HCT116 (cell line): ENCODE data around the gene CACNA1C. TPM values are rescaled to one million over a fixed set of nuclear protein-coding genes. Genes with fewer than 3 reads are reported as not detected.

Experiments used
- ATAC-seq: fragments of 200-7000 bp; cut with Tn5 transposase; 2 replicates; pipeline ENCODE4 v1.9.1; 2020; ENCODE audit warnings: mild to moderate bottlenecking, moderate library complexity
- BruUV-seq: library from RNA; stranded (reverse); fragments of 400-500 nt; replicated peaks from 2 replicates; lab custom pipeline; 2021; lab: Mats Ljungman, UMichigan
- CTCF ChIA-PET: fragments of 300-600 bp; sonication (Branson Sonifier 250); formaldehyde crosslinking; loops from one replicate; lab custom pipeline; 2021; ENCODE audit warnings: antibody characterized with exemption; lab: Charles Lee
- POLR2A ChIA-PET: fragments of 300-600, 350-600 bp; sonication (Branson Sonifier 250); formaldehyde crosslinking; loops from one replicate; lab custom pipeline; 2021; ENCODE audit warnings: antibody characterized with exemption; lab: Charles Lee
- RAD21 ChIA-PET, 2 experiments: fragments of 300-600 bp; sonication (Branson Sonifier 250); formaldehyde crosslinking; loops; one replicate each; lab custom pipeline; 2023; ENCODE audit warnings: low total read pairs in 2 of 2; ENCODE audit not compliant: uncharacterized antibody in 2 of 2, unreplicated experiment in 2 of 2, low non-redundant PET in 1 of 2; lab: Charles Lee
- DNase-seq: peaks from one replicate; pipeline ENCODE4 v3.0.0-alpha.2; 2010; ENCODE audit warnings: low read depth, low spot score
- H2AFZ ChIP-seq: fragments of 200-600 bp; shearing (Covaris generic), sonication (generic); 2 replicates; pipeline ENCODE4 v1.6.1; 2017; ENCODE audit warnings: low read depth, mixed run types, mixed read lengths, antibody characterized with exemption, low read length; ENCODE audit not compliant: poor library complexity, severe bottlenecking
- H3K27ac ChIP-seq: 2 replicates; pipeline ENCODE4 v1.5.1; 2012; ENCODE audit warnings: low read depth, low read length
- H3K27me3 ChIP-seq: fragments of 200-600 bp; sonication (generic); 2 replicates; pipeline ENCODE4 v1.6.1; 2016; ENCODE audit warnings: mixed run types, low read length, mixed read lengths; ENCODE audit not compliant: insufficient read depth
- H3K36me3 ChIP-seq, 2 experiments: fragments of 200-500 bp in 1 of 2; fragments of 200-600 bp in 1 of 2; sonication (Bioruptor generic) in 1 of 2; sonication (generic) in 1 of 2; 2 replicates each; pipeline versions ENCODE4 v1.5.1 to v1.6.1; 2014 to 2016; ENCODE audit warnings: low read length in 2 of 2, inconsistent platforms in 1 of 2, mixed read lengths in 1 of 2, mixed run types in 1 of 2; ENCODE audit not compliant: insufficient read depth in 2 of 2, control insufficient read depth in 1 of 2
- H3K4me1 ChIP-seq, 2 experiments: fragments of 200-600 bp in 1 of 2; sonication (generic) in 1 of 2; 2 replicates each; pipeline versions ENCODE4 v1.5.1 to v1.6.1; 2012 to 2017; ENCODE audit warnings: low read length in 2 of 2, inconsistent platforms in 1 of 2, mild to moderate bottlenecking in 1 of 2, mixed read lengths in 1 of 2, mixed run types in 1 of 2, moderate library complexity in 1 of 2; ENCODE audit not compliant: insufficient read depth in 2 of 2, control insufficient read depth in 1 of 2
- H3K4me2 ChIP-seq: fragments of 200-600 bp; sonication (generic); 2 replicates; pipeline ENCODE4 v1.6.1; 2017; ENCODE audit warnings: mixed run types, low read length, mixed read lengths
- H3K4me3 ChIP-seq, 2 experiments: fragments of 200-600 bp in 1 of 2; sonication (generic) in 1 of 2; replicated peaks in 1 of 2; 2 replicates each; pipeline ENCODE4 v1.5.1; 2011 to 2016; ENCODE audit warnings: low read length in 2 of 2, control low read depth in 1 of 2, low read depth in 1 of 2, mild to moderate bottlenecking in 1 of 2, mixed read lengths in 1 of 2, mixed run types in 1 of 2
- H3K79me2 ChIP-seq: fragments of 200-600 bp; sonication (generic); 2 replicates; pipeline ENCODE4 v1.6.1; 2017; ENCODE audit warnings: mild to moderate bottlenecking, mixed run types, low read length, moderate library complexity, mixed read lengths; ENCODE audit not compliant: insufficient read depth
- H3K9ac ChIP-seq: fragments of 200-600 bp; sonication (generic); 2 replicates; pipeline ENCODE4 v1.6.1; 2016; ENCODE audit warnings: low read length, mixed read lengths
- H3K9me2 ChIP-seq: fragments of 200-600 bp; sonication (generic), shearing (Covaris generic); 2 replicates; pipeline ENCODE4 v1.6.1; 2017; ENCODE audit warnings: mixed run types, mild to moderate bottlenecking, moderate library complexity; ENCODE audit not compliant: insufficient read depth
- H3K9me3 ChIP-seq, 2 experiments: fragments of 200-500 bp in 1 of 2; fragments of 200-600 bp in 1 of 2; sonication (Bioruptor generic) in 1 of 2; sonication (generic) in 1 of 2; 2 replicates each; pipeline ENCODE4 v1.6.1; 2014 to 2017; ENCODE audit warnings: low read length in 2 of 2, mixed read lengths in 2 of 2, inconsistent platforms in 1 of 2, low read depth in 1 of 2, mild to moderate bottlenecking in 1 of 2, mixed run types in 1 of 2, moderate library complexity in 1 of 2; ENCODE audit not compliant: control insufficient read depth in 1 of 2, insufficient read depth in 1 of 2
- H4K20me1 ChIP-seq: fragments of 200-600 bp; sonication (generic), shearing (Covaris generic); 2 replicates; pipeline ENCODE4 v1.6.1; 2017; ENCODE audit warnings: mixed run types, mild to moderate bottlenecking, moderate library complexity; ENCODE audit not compliant: insufficient read depth
- ATF3 ChIP-seq: IDR thresholded peaks from 2 replicates; pipeline ENCODE4 v1.6.1; 2012
- EGR1 ChIP-seq: IDR thresholded peaks from 2 replicates; pipeline ENCODE4 v1.6.1; 2012; ENCODE audit warnings: low read depth
- ELF1 ChIP-seq: IDR thresholded peaks from 2 replicates; pipeline ENCODE4 v1.6.1; 2012; ENCODE audit warnings: low read depth, borderline replicate concordance
- JUND ChIP-seq: IDR thresholded peaks from 2 replicates; pipeline ENCODE4 v1.6.1; 2012
- REST ChIP-seq: IDR thresholded peaks from 2 replicates; pipeline ENCODE4 v1.6.1; 2012; ENCODE audit warnings: low read depth
- SRF ChIP-seq: IDR thresholded peaks from 2 replicates; pipeline ENCODE4 v1.6.1; 2012; ENCODE audit warnings: low read depth
- TCF7L2 ChIP-seq: IDR thresholded peaks from 2 replicates; pipeline ENCODE4 v1.7.0; 2011; ENCODE audit warnings: borderline replicate concordance, inconsistent platforms; ENCODE audit not compliant: insufficient read depth, insufficient read length; ENCODE audit errors: extremely low read depth
- YY1 ChIP-seq: IDR thresholded peaks from 2 replicates; pipeline ENCODE4 v1.6.1; 2011; ENCODE audit warnings: low read length, low read depth, moderate library complexity, mild to moderate bottlenecking; ENCODE audit not compliant: insufficient replicate concordance; ENCODE audit errors: extremely low read depth
- intact Hi-C: fragments of 100-400 bp; cut with micrococcal nuclease; formaldehyde crosslinking; loops from 2 replicates; pipeline ENCODE4 v1.10.0; 2022
- total RNA-seq: library from RNA; stranded (reverse); gene quantifications from one replicate; pipeline ENCODE4 v1.2.1, GENCODE V29; 2021; ENCODE audit not compliant: unreplicated experiment
- TF ChIP-seq, protein P1 (sequence below), 3 experiments: fragments of 200-600 bp in 1 of 3; sonication (generic) in 1 of 3; IDR thresholded peaks in 2 of 3; conservative IDR thresholded peaks in 1 of 3; 2 replicates each; pipeline ENCODE4 v1.5.1; 2012 to 2017; ENCODE audit warnings: low read depth in 2 of 3, low read length in 2 of 3, antibody characterized with exemption in 1 of 3, borderline replicate concordance in 1 of 3, control low read depth in 1 of 3, mild to moderate bottlenecking in 1 of 3, mixed read lengths in 1 of 3, mixed run types in 1 of 3, moderate library complexity in 1 of 3; ENCODE audit not compliant: insufficient read depth in 1 of 3
- TF ChIP-seq, protein P2 (sequence below): IDR thresholded peaks from 2 replicates; pipeline ENCODE4 v1.6.1; 2012

Gene CACNA1C
- total RNA-seq, 1 experiment from 2014 or later, result 0.05 TPM

GRCh38 chr12:2115101-2115845 lies 62.5 kb downstream of the CACNA1C start:
- CTCF ChIA-PET, result no interaction called here
- no peak overlapping the region for H3K9ac ChIP-seq
- no peaks in the 10 kb centered on the region for H3K9me3 ChIP-seq
- RAD21 ChIA-PET, result no interaction called here
- no peaks in the 10 kb centered on the region for H3K36me3 ChIP-seq
- no peak overlapping the region for H3K27ac ChIP-seq
- BruUV-seq, result no TSS peak
- no peak for ATAC-seq
- no peaks in the 10 kb centered on the region for H3K27me3 ChIP-seq
- H3K4me3 ChIP-seq, result no peak overlapping the region
- H4K20me1 ChIP-seq, result no peaks in the 10 kb centered on the region
- POLR2A ChIA-PET, result no interaction called here
- no peaks in the 10 kb centered on the region for H3K9me2 ChIP-seq
- no peaks in the 10 kb centered on the region for H3K79me2 ChIP-seq
- H3K4me2 ChIP-seq, result no peak overlapping the region
- intact Hi-C loops, result no loop called here
- TF ChIP-seq ATF3, result no peak
- no peak for TF ChIP-seq ELF1
- TF ChIP-seq YY1, result no peak
- no peak for TF ChIP-seq SRF
- TF ChIP-seq JUND, result no peak
- no peak for DNase-seq
- no peak overlapping the region for H2AFZ ChIP-seq
- H3K4me1 ChIP-seq, result no peaks in the 10 kb centered on the region

DNA sequence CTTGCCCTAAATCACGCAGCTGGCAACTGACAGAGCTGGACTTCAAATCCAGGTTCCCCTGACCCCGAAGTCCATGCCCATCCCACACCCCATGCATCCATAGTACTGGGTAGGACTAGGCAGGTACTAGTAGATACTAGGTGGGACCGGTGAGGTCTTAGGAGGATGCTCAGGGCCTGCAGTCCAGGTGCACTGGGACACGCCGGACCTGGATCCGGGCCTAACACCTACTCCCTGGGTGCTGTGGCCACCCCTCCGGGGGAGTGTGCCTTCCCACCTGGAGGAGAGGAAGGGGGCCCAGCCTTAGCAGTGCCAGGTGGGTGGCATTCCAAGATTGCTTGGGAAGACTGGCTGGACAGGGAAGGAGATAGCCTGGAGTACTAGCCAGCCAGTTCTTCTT lies 64.8 kb downstream of the CACNA1C start:
- DNase-seq, result no peak
- no peaks in the 10 kb centered on the region for H3K36me3 ChIP-seq
- CTCF ChIA-PET, result no interaction called here
- no peak overlapping the region for H3K27ac ChIP-seq
- POLR2A ChIA-PET, result no interaction called here
- no peak for TF ChIP-seq ELF1
- TF ChIP-seq SRF, result no peak
- TF ChIP-seq EGR1, result no peak
- TF ChIP-seq, protein P1, sequence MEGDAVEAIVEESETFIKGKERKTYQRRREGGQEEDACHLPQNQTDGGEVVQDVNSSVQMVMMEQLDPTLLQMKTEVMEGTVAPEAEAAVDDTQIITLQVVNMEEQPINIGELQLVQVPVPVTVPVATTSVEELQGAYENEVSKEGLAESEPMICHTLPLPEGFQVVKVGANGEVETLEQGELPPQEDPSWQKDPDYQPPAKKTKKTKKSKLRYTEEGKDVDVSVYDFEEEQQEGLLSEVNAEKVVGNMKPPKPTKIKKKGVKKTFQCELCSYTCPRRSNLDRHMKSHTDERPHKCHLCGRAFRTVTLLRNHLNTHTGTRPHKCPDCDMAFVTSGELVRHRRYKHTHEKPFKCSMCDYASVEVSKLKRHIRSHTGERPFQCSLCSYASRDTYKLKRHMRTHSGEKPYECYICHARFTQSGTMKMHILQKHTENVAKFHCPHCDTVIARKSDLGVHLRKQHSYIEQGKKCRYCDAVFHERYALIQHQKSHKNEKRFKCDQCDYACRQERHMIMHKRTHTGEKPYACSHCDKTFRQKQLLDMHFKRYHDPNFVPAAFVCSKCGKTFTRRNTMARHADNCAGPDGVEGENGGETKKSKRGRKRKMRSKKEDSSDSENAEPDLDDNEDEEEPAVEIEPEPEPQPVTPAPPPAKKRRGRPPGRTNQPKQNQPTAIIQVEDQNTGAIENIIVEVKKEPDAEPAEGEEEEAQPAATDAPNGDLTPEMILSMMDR (IDR thresholded peaks at IDR 0.05 in 2 of 3, conservative IDR thresholded peaks at IDR 0.05 in 1 of 3; ENCODE audit: borderline replicate concordance in 1 of 3, insufficient read depth in 1 of 3, low read depth in 2 of 3, low read length in 2 of 3), result no peak
- no peak for TF ChIP-seq TCF7L2
- TF ChIP-seq REST, result no peak
- no peak for TF ChIP-seq YY1
- TF ChIP-seq, protein P2, sequence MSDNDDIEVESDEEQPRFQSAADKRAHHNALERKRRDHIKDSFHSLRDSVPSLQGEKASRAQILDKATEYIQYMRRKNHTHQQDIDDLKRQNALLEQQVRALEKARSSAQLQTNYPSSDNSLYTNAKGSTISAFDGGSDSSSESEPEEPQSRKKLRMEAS, result no peak
- no peaks in the 10 kb centered on the region for H3K79me2 ChIP-seq
- H3K4me3 ChIP-seq, result no peak overlapping the region
- no peak overlapping the region for H2AFZ ChIP-seq
- H4K20me1 ChIP-seq, result no peaks in the 10 kb centered on the region
- H3K4me1 ChIP-seq, result no peaks in the 10 kb centered on the region
- no peak overlapping the region for H3K4me2 ChIP-seq
- no peaks in the 10 kb centered on the region for H3K9me2 ChIP-seq
- RAD21 ChIA-PET, result no interaction called here
- intact Hi-C loops, result no loop called here
- no peak overlapping the region for H3K9ac ChIP-seq
- peaks cover 1% of the 10 kb centered on the region; the same call in 1 of the 2 replicates for H3K27me3 ChIP-seq
- no peak for ATAC-seq
- BruUV-seq, result no TSS peak
- no peaks in the 10 kb centered on the region for H3K9me3 ChIP-seq
